SJSA1 (cell line): ENCODE measurements around the gene GPR15LG. TPM values are rescaled to one million over a fixed set of nuclear protein-coding genes. Genes with fewer than 3 reads are reported as not detected.

Experiments
- DNase-seq, 2 experiments: peaks; one replicate each; pipeline ENCODE4 v3.0.0-alpha.2; 2015 to 2020; ENCODE audit warnings: low spot score in 2 of 2, low read depth in 1 of 2
- H3K27ac ChIP-seq: fragments of 250-450 bp; sonication (Bioruptor Pico); 2 replicates; pipeline ENCODE4 v1.5.1; 2020; ENCODE audit warnings: mild to moderate bottlenecking, moderate library complexity
- H3K27me3 ChIP-seq: fragments of 250-450 bp; sonication (Bioruptor Pico); replicated peaks from 2 replicates; pipeline ENCODE4 v1.5.1; 2020; ENCODE audit warnings: mild to moderate bottlenecking, moderate library complexity
- H3K36me3 ChIP-seq: fragments of 250-450 bp; sonication (Bioruptor Pico); 2 replicates; pipeline ENCODE4 v1.5.1; 2020; ENCODE audit warnings: mild to moderate bottlenecking
- H3K4me1 ChIP-seq: fragments of 250-450 bp; sonication (Bioruptor Pico); replicated peaks from 2 replicates; pipeline ENCODE4 v1.6.1; 2021; ENCODE audit warnings: mild to moderate bottlenecking
- H3K4me3 ChIP-seq: fragments of 250-450 bp; sonication (Bioruptor Pico); 2 replicates; pipeline ENCODE4 v1.5.1; 2020; ENCODE audit warnings: mild to moderate bottlenecking
- H3K9me3 ChIP-seq: fragments of 250-450 bp; sonication (Bioruptor Pico); replicated peaks from 2 replicates; pipeline ENCODE4 v1.5.1; 2020; ENCODE audit warnings: mild to moderate bottlenecking
- total RNA-seq: library from RNA; depleted of rRNA; stranded (reverse); fragments of >200 nt; shearing (Covaris generic); gene quantifications from 2 replicates; pipeline ENCODE4 v1.2.3, GENCODE V29; 2014; rRNA removed

The GPR15LG gene
- total RNA-seq, 1 experiment from 2014 or later: not detected

DNA sequence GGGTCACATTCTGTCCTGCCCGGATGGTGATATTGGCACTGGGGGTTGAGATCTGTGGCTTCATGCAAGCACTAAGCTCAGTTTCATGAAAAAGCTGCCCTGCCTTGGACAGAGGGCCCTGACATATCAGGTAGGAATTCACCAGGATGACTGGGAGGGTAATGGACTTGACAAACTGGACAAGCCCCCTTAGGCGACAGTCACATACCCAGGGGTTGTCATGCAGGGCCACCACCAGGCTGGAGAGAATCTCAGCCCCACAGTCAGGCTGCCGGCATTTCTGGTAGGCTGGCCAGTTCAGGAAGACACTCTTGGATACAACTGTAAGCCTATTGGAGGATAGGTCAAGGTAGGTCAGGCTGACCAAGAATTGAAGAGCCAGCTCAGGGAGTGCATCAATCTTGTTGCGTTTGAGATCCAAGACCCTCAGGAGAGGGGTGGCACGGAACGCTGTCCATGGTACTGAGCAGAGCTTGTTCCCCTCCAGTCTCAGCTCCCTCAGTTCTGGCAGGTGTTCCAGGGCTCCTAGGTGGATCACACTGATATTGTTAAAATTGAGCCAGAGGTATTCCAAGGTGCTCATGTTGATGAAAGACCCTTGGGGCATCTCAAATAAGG lies 50.9 kb downstream of the GPR15LG start:
- Histone ChIP-seq H3K4me3 (no peak overlapping the region), H3K27me3 (peaks cover 5% of the 10 kb centered on the region; the same call in 1 of the 2 replicates), H3K9me3 (no peaks in the 10 kb centered on the region), H3K27ac (no peak overlapping the region), H3K36me3 (no peaks in the 10 kb centered on the region), H3K4me1 (no peaks in the 10 kb centered on the region)
- no peak for DNase-seq

DNA sequence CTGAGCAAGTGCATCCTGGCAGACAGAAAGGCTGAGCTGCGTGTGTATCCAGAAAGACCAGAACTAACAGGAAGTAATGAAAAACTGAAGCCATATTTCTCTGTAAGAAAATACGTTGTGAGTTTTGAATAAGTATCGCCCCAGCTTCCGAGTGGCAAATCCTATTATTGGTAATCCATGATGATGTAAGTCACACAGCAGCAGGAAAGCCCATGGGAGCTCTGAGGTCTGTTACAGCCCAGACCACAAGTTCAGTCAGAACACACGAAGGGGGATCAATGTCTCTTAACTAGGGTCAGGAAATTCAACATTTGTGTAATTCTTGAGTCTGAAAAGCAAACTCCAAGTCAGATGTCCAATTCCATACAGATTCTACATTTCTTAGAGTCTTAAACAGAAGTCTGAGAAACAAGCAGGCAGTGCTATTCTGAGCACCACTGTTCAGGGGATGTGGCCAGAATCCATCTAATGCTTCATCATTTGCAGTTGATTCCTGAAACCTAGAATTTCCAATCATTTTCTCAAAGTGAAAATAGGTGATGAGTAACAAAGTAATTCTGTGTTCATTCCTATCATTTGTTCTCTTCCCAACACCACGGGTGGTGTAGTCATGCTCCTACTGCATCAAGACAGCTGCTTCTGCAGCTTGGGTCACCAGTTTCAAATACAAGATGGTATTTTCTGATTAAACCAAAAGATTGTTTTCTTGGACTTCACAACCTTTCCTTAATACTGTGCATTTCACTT lies 52.0 kb downstream of the GPR15LG start, which contains the start of gene LRIT2:
TSS of gene LRIT2 (minus strand) at position 118 of the 747 bp plus-strand sequence. CDS start at position 94, 24 bp downstream.
- no peak for DNase-seq
- no peaks in the 10 kb centered on the region for H3K36me3 ChIP-seq
- H3K27me3 ChIP-seq: peaks cover 10% of the 10 kb centered on the region; the same call in 1 of the 2 replicates
- no peaks in the 10 kb centered on the region for H3K9me3 ChIP-seq
- H3K4me1 ChIP-seq: no peaks in the 10 kb centered on the region
- H3K27ac ChIP-seq: no peak within 1 kb of the TSS
- no peak within 1 kb of the TSS for H3K4me3 ChIP-seq

DNA sequence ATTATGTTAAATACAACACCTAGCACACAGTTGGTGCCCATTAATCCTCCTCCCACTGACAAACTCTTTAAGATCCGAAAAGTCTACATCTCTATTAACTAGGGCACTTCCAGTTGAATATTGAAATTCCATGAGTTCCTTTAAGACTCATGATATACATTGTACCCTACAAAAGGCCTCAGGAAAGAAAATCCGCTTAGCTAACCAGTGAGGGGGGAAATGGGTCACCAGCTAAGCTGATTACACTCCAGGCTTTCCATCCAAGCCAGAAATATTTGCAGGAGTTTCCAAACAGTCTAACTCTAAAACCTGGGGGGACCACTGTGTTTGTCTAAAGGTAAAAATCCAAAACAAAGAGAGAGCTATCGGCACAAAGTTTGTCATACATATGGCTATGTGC lies 53.0 kb downstream of the GPR15LG start:
- Histone ChIP-seq H3K27ac (no peak overlapping the region), H3K36me3 (no peaks in the 10 kb centered on the region), H3K9me3 (no peaks in the 10 kb centered on the region), H3K4me3 (no peak overlapping the region), H3K4me1 (no peaks in the 10 kb centered on the region), H3K27me3 (peaks cover 10% of the 10 kb centered on the region; the same call in 1 of the 2 replicates)
- DNase-seq: no peak

DNA sequence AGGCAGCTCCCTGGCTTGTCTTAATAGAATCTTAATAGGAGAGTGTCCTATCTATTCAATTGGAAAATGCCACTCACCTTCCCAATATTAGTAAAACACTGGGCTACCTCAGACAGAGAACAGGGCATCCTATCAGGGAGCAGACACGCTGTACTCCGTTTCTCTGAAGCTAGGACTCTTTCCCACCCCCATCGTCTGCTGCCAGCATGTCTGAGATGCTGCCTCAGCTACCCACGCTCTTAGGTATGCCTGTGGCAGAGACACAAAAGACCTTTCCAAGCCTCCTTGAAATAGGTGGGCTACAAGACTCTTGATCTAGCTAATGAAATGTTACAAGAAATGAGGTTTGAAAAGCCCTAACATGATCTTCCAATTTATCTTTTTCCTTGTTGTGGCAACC lies 54.2 kb downstream of the GPR15LG start:
- no peaks in the 10 kb centered on the region for H3K4me1 ChIP-seq
- H3K4me3 ChIP-seq: no peak overlapping the region
- peaks cover 8% of the 10 kb centered on the region; the same call in 1 of the 2 replicates for H3K27me3 ChIP-seq
- no peaks in the 10 kb centered on the region for H3K9me3 ChIP-seq
- DNase-seq: no peak
- no peaks in the 10 kb centered on the region for H3K36me3 ChIP-seq
- H3K27ac ChIP-seq: no peak overlapping the region

- Histone ChIP-seq H3K9me3 (no peaks in the 10 kb centered on the region), H3K36me3 (no peaks in the 10 kb centered on the region), H3K4me3 (no peak overlapping the region), H3K4me1 (no peaks in the 10 kb centered on the region), H3K27ac (no peak overlapping the region), H3K27me3 (peaks cover 22% of the 10 kb centered on the region; the same call in 1 of the 2 replicates)
- no peak for DNase-seq
Measured at GRCh38 chr10:84230359-84230758, 56.8 kb downstream of the GPR15LG start.

GRCh38 chr10:84232376-84232775 lies 58.8 kb downstream of the GPR15LG start:
- H3K9me3 ChIP-seq: no peaks in the 10 kb centered on the region
- no peaks in the 10 kb centered on the region for H3K36me3 ChIP-seq
- H3K4me3 ChIP-seq: no peak overlapping the region
- peaks cover 22% of the 10 kb centered on the region; the same call in 1 of the 2 replicates for H3K27me3 ChIP-seq
- no peak for DNase-seq
- no peak overlapping the region for H3K27ac ChIP-seq
- H3K4me1 ChIP-seq: no peaks in the 10 kb centered on the region

DNA sequence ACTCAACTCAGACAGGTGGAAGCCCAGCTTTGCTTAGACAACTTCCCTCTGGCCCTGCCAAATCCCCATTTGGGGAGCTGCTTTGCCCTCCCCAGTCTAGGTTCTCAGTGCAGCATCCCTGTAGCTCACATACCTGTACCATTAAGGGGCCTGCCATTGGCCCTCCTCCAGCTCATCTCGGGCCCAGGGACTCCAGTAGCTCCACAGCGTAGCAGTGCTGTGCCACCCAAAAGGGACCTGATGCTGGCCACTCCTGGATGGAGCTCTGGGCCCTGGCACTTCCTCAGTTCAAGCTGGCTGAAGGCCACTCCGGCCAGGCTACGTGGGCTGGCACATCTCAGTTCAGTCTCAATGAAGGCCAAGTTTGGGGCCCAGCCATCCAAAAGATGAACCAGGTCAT lies 60.3 kb downstream of the GPR15LG start:
- DNase-seq: no peak
- Histone ChIP-seq H3K36me3 (no peaks in the 10 kb centered on the region), H3K4me3 (no peak overlapping the region), H3K9me3 (no peaks in the 10 kb centered on the region), H3K27ac (no peak overlapping the region), H3K27me3 (peaks cover 19% of the 10 kb centered on the region; the same call in 1 of the 2 replicates), H3K4me1 (no peaks in the 10 kb centered on the region)

DNA sequence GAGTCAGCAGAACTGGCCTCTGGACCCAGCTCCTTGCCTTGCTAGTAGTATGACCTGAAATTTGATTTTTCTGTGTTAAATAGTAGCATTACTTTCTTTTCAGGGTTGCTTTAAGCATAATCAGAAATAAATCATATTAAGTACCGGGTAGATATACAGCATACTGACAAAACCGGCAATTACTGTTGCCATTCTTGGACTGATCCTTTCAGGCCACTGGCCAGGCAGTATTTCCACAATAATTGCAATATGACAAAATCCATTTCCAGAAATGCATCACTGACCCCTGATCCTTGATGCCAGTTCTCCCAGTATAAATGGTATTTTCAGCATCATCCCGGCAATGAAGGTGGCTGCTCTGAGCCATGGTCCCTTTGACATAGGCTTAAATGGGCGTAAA lies 60.9 kb downstream of the GPR15LG start:
- H3K9me3 ChIP-seq: no peaks in the 10 kb centered on the region
- no peak overlapping the region for H3K27ac ChIP-seq
- H3K4me3 ChIP-seq: no peak overlapping the region
- H3K4me1 ChIP-seq: no peaks in the 10 kb centered on the region
- no peak for DNase-seq
- H3K36me3 ChIP-seq: no peaks in the 10 kb centered on the region
- H3K27me3 ChIP-seq: peaks cover 19% of the 10 kb centered on the region; the same call in 1 of the 2 replicates

Other genes with a start within 250 kb of the GPR15LG start
- gene GHITM, start 34.3 kb upstream of the GPR15LG start, total RNA-seq: 221 and 295 TPM in 2 replicates
- 0.03 TPM in 1 of 2 replicates, not detected in the other for gene CDHR1, start 20.7 kb downstream of the GPR15LG start, total RNA-seq
- not detected in 2 replicates for gene LRIT2, start 51.7 kb downstream of the GPR15LG start, total RNA-seq
- not detected in 2 replicates for gene LRIT1, start 67.7 kb downstream of the GPR15LG start, total RNA-seq
- not detected in 2 replicates for gene RGR, start 71.3 kb downstream of the GPR15LG start, total RNA-seq
- 32.3 and 45.0 TPM in 2 replicates for gene CCSER2, start 154.8 kb downstream of the GPR15LG start, total RNA-seq